Endothelial cell of umbilical vein (primary cell): ENCODE results near the gene AGTPBP1. TPM values are rescaled to one million over a fixed set of nuclear protein-coding genes. Genes with fewer than 3 reads are reported as not detected.

Source experiments
- BruUV-seq: library from RNA; stranded (reverse); fragments of 400-500 nt; replicated peaks from 2 replicates; lab custom pipeline; 2021; lab: Mats Ljungman, UMichigan
- CTCF ChIA-PET: fragments of 300-600, 350-600 bp; sonication (Branson Sonifier 250); formaldehyde crosslinking; loops from one replicate; lab custom pipeline; 2021; ENCODE audit warnings: antibody characterized with exemption, inconsistent platforms; lab: Charles Lee
- POLR2A ChIA-PET: fragments of 300-600, 350-600 bp; sonication (Branson Sonifier 250); formaldehyde crosslinking; loops from one replicate; lab custom pipeline; 2021; ENCODE audit warnings: antibody characterized with exemption, inconsistent platforms; lab: Charles Lee
- DNase-seq: peaks from one replicate; pipeline ENCODE4 v3.0.0-alpha.2; 2011; ENCODE audit warnings: low read depth, low spot score
- FAIRE-seq: peaks from 2 replicates; lab custom pipeline; 2011; peaks lifted over from hg19 to GRCh38; lab: Jason Lieb, UNC
- H2AFZ ChIP-seq: 2 replicates; pipeline ENCODE4 v1.6.0; 2012; ENCODE audit warnings: low read depth, low read length, control low read depth, inconsistent platforms
- H3K27ac ChIP-seq: 2 replicates; pipeline ENCODE4 v1.5.1; 2011; ENCODE audit warnings: low read depth, mild to moderate bottlenecking, control low read depth, low read length, moderate library complexity; ENCODE audit not compliant: insufficient read depth
- H3K27me3 ChIP-seq, 2 experiments: 2 replicates each; pipeline versions ENCODE4 v1.6.0 to v1.6.1; 2011; ENCODE audit warnings: low read length in 2 of 2, mixed read lengths in 1 of 2; ENCODE audit not compliant: control insufficient read depth in 2 of 2, insufficient read depth in 2 of 2
- H3K36me3 ChIP-seq, 2 experiments: 2 replicates in 1 of 2; 3 replicates in 1 of 2; pipeline ENCODE4 v1.5.1; 2011; ENCODE audit warnings: low read length in 2 of 2, mild to moderate bottlenecking in 1 of 2, moderate library complexity in 1 of 2; ENCODE audit not compliant: control insufficient read depth in 2 of 2, insufficient read depth in 2 of 2; ENCODE audit errors: extremely low read depth in 1 of 2
- H3K4me1 ChIP-seq: 3 replicates; pipeline ENCODE4 v1.5.1; 2011; ENCODE audit warnings: mild to moderate bottlenecking, low read length; ENCODE audit not compliant: control insufficient read depth, insufficient read depth; ENCODE audit errors: extremely low read depth
- H3K4me2 ChIP-seq: 2 replicates; pipeline ENCODE4 v1.6.1; 2011; ENCODE audit warnings: low read length, control low read depth, mixed read lengths; ENCODE audit not compliant: insufficient read depth
- H3K4me3 ChIP-seq, 3 experiments: fragments of 200-600 bp in 1 of 3; sonication (generic), shearing (Covaris generic) in 1 of 3; replicated peaks in 1 of 3; 2 replicates each; pipeline ENCODE4 v1.5.1; 2011 to 2016; ENCODE audit warnings: control low read depth in 3 of 3, low read length in 3 of 3, mild to moderate bottlenecking in 2 of 3, inconsistent platforms in 1 of 3, low read depth in 1 of 3, moderate library complexity in 1 of 3; ENCODE audit not compliant: insufficient read depth in 1 of 3
- H3K79me2 ChIP-seq: 2 replicates; pipeline ENCODE4 v1.6.0; 2012; ENCODE audit warnings: low read length, inconsistent platforms; ENCODE audit not compliant: control insufficient read depth, insufficient read depth
- H3K9ac ChIP-seq: replicated peaks from 2 replicates; pipeline ENCODE3; 2011; ENCODE audit warnings: low read length, control low read depth; ENCODE audit not compliant: insufficient read depth; ENCODE audit errors: extremely low read depth
- H3K9me1 ChIP-seq: replicated peaks from 3 replicates; pipeline ENCODE4 v1.6.0; 2011; ENCODE audit warnings: mild to moderate bottlenecking, low read length; ENCODE audit not compliant: control insufficient read depth, insufficient read depth; ENCODE audit errors: extremely low read depth
- H3K9me3 ChIP-seq: replicated peaks from 2 replicates; pipeline ENCODE4 v1.5.1; 2012; ENCODE audit warnings: low read length, inconsistent platforms; ENCODE audit not compliant: control insufficient read depth, insufficient read depth
- H4K20me1 ChIP-seq: replicated peaks from 2 replicates; pipeline ENCODE3; 2011; ENCODE audit warnings: mild to moderate bottlenecking, low read length; ENCODE audit not compliant: control insufficient read depth, insufficient read depth; ENCODE audit errors: extremely low read depth
- EZH2 ChIP-seq: IDR thresholded peaks from 2 replicates; pipeline ENCODE4 v1.6.1; 2012; ENCODE audit warnings: borderline replicate concordance, low read depth, mild to moderate bottlenecking, moderate library complexity, low read length, inconsistent platforms; ENCODE audit not compliant: severe bottlenecking
- FOS ChIP-seq: IDR thresholded peaks from 2 replicates; pipeline ENCODE4 v1.6.1; 2011; ENCODE audit warnings: mild to moderate bottlenecking, low read length, moderate library complexity, borderline replicate concordance; ENCODE audit not compliant: insufficient read depth
- GATA2 ChIP-seq: IDR thresholded peaks from 2 replicates; pipeline ENCODE4 v1.7.0; 2011; ENCODE audit warnings: low read depth, mild to moderate bottlenecking, moderate library complexity, mixed read lengths, low read length; ENCODE audit not compliant: insufficient read length, insufficient read depth
- JUN ChIP-seq: IDR thresholded peaks from 2 replicates; pipeline ENCODE4 v1.6.1; 2011; ENCODE audit warnings: borderline replicate concordance, low read depth; ENCODE audit not compliant: insufficient read length, insufficient read depth
- MAX ChIP-seq: IDR thresholded peaks from 2 replicates; pipeline ENCODE4 v1.6.1; 2011; ENCODE audit not compliant: insufficient read depth, insufficient read length
- MYC ChIP-seq: IDR thresholded peaks from one replicate; pipeline ENCODE4 v1.6.1; 2011; ENCODE audit warnings: mild to moderate bottlenecking, low read depth, low read length
- POLR2A ChIP-seq: IDR thresholded peaks from 2 replicates; pipeline ENCODE4 v1.6.1; 2012; ENCODE audit warnings: low read depth, mild to moderate bottlenecking, control low read depth, low read length
- POLR2AphosphoS5 ChIP-seq: IDR thresholded peaks from 2 replicates; pipeline ENCODE4 v1.6.1; 2012; ENCODE audit warnings: low read depth, mild to moderate bottlenecking, control low read depth, low read length, moderate library complexity; ENCODE audit not compliant: insufficient read depth
- dilution Hi-C: fragments of 300-500 bp; cut with MboI; formaldehyde crosslinking; loops from one replicate; pipeline ENCODE4 v1.15.0; 2019; ENCODE audit warnings: low sequenced_read_pairs; ENCODE audit not compliant: extremely low pct_ligation_motif_present
- intact Hi-C: fragments of 100-400 bp; cut with micrococcal nuclease; formaldehyde crosslinking; loops from one replicate; pipeline ENCODE4 v1.10.0; 2022
- polyA plus RNA-seq, 4 experiments: library from polyadenylated mRNA; depleted of rRNA in 3 of 4; stranded (reverse) in 3 of 4; unstranded in 1 of 4; fragments of >200 nt; gene quantifications; 2 replicates each; pipeline versions ENCODE4 v1.2.1 to v1.2.3, GENCODE V29; 2011 to 2012; ENCODE audit warnings: missing spikeins in 1 of 4
- total RNA-seq: library from RNA; stranded (reverse); gene quantifications from 2 replicates; pipeline ENCODE4 v1.2.3, GENCODE V29; 2021
- TF ChIP-seq, protein P1 (sequence below), 2 donors: IDR thresholded peaks; 1 replicate in 1 of 2; 2 replicates in 1 of 2; pipeline ENCODE4 v1.5.1; 2011; ENCODE audit warnings: low read length in 2 of 2, mild to moderate bottlenecking in 2 of 2, moderate library complexity in 2 of 2, control low read depth in 1 of 2, inconsistent platforms in 1 of 2, low read depth in 1 of 2; ENCODE audit not compliant: insufficient read depth in 1 of 2; ENCODE audit errors: extremely low read depth in 1 of 2

Gene AGTPBP1
- total and polyA plus RNA-seq, 2 donors (not counting 3 experiments of a cell fraction or from before 2014, with no cell fraction given): 4.2 to 18.4 TPM

DNA sequence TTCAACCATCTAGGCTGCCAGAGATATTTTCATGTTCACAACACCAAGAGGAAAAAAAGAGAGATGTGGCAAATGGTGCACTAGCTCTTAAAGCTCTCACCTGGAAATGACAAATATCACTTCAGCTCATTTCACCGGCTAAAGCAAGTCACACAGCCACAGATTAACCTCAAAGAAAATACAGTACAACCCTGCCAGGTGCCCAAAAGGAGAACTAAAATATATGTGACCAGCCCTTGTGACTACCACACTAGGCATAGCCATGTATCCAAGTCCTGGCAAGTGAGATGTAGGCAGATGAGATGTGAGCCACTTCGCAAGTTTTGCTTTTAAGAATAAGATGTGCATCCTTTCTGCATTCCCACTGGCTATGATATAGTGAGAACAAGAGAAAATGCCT, 41.4 kb downstream of the AGTPBP1 start:
- CTCF ChIA-PET: no interaction called here
- H3K4me1 ChIP-seq: no peaks in the 10 kb centered on the region
- POLR2A ChIA-PET: no interaction called here
- H3K36me3 ChIP-seq: no peaks in the 10 kb centered on the region
- H3K9me3 ChIP-seq: no peaks in the 10 kb centered on the region
- DNase-seq (no peak), FAIRE-seq (no peak)
- dilution Hi-C loops: no loop called here
- H4K20me1 ChIP-seq: no peaks in the 10 kb centered on the region
- intact Hi-C loops: no loop called here
- no peak overlapping the region for H3K4me3 ChIP-seq
- H3K27ac ChIP-seq: no peak overlapping the region
- no peak overlapping the region for H2AFZ ChIP-seq
- BruUV-seq: no TSS peak
- no peak for TF ChIP-seq MAX
- H3K9ac ChIP-seq: no peak overlapping the region
- no peaks in the 10 kb centered on the region for H3K27me3 ChIP-seq
- H3K79me2 ChIP-seq: peaks cover 2% of the 10 kb centered on the region
- H3K4me2 ChIP-seq: no peak overlapping the region
- no peaks in the 10 kb centered on the region for H3K9me1 ChIP-seq

DNA sequence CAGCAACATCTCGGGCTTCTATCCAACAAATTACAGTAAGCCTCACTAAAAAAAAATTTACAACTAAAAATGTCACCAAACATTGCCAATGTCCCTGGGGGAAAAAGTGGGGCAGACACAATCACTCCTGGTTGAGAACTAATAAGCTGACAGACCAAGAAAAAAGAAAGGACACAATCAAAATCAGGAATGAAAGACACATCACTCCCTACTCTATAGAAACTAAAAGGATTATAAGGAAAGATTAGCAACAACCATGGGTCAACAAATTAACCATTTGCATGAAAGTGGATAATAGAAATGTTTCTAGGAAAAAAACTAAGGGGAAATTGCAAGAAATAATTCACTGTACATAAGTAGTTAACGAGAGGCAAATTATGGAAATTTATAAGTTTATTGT, 53.4 kb downstream of the AGTPBP1 start:
- no peak overlapping the region for H3K9ac ChIP-seq
- no peaks in the 10 kb centered on the region for H3K9me1 ChIP-seq
- H3K27me3 ChIP-seq: no peaks in the 10 kb centered on the region
- no peaks in the 10 kb centered on the region for H3K4me1 ChIP-seq
- dilution Hi-C loops (no loop called here), intact Hi-C loops (no loop called here)
- H3K36me3 ChIP-seq: no peaks in the 10 kb centered on the region
- no peak for TF ChIP-seq POLR2AphosphoS5
- TF ChIP-seq EZH2: no peak
- no peak for TF ChIP-seq FOS
- no peak for TF ChIP-seq JUN
- TF ChIP-seq MAX: no peak
- no peak for TF ChIP-seq GATA2
- TF ChIP-seq, protein P1, sequence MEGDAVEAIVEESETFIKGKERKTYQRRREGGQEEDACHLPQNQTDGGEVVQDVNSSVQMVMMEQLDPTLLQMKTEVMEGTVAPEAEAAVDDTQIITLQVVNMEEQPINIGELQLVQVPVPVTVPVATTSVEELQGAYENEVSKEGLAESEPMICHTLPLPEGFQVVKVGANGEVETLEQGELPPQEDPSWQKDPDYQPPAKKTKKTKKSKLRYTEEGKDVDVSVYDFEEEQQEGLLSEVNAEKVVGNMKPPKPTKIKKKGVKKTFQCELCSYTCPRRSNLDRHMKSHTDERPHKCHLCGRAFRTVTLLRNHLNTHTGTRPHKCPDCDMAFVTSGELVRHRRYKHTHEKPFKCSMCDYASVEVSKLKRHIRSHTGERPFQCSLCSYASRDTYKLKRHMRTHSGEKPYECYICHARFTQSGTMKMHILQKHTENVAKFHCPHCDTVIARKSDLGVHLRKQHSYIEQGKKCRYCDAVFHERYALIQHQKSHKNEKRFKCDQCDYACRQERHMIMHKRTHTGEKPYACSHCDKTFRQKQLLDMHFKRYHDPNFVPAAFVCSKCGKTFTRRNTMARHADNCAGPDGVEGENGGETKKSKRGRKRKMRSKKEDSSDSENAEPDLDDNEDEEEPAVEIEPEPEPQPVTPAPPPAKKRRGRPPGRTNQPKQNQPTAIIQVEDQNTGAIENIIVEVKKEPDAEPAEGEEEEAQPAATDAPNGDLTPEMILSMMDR (IDR thresholded peaks at IDR 0.05; ENCODE audit: extremely low read depth in 1 of 2, insufficient read depth in 1 of 2, low read depth in 1 of 2, low read length in 2 of 2): no peak
- TF ChIP-seq MYC: no peak
- no peak for TF ChIP-seq POLR2A
- H3K9me3 ChIP-seq: no peaks in the 10 kb centered on the region
- no peaks in the 10 kb centered on the region for H4K20me1 ChIP-seq
- H3K4me3 ChIP-seq: no peak overlapping the region
- no peak for FAIRE-seq
- H3K27ac ChIP-seq: no peak overlapping the region
- H2AFZ ChIP-seq: no peak overlapping the region
- ChIA-PET CTCF (interaction anchor here (1.8 kb wide), 1 partner anchor 10 kb away, joined by 14 read pairs; no protein-coding TSS in a partner anchor), POLR2A (no interaction called here)
- no peaks in the 10 kb centered on the region for H3K79me2 ChIP-seq
- H3K4me2 ChIP-seq: no peak overlapping the region
- no peak for DNase-seq
- BruUV-seq: no TSS peak
